ENCODE data around the gene SSPN.

SSPN gene

GRCh38 chr12:26290565-26290964 lies 95.2 kb downstream of the SSPN start:
- no peak overlapping the region for H3K4me3 ChIP-seq (ENCODE audit: low read depth, low read length)
- no peak for DNase-seq (ENCODE audit: low read depth)
- no peak for TF ChIP-seq CTCF (conservative IDR thresholded peaks at IDR 0.05; ENCODE audit: low read depth, low read length)

- no peak for DNase-seq (ENCODE audit: low read depth)
- no peak for TF ChIP-seq CTCF (conservative IDR thresholded peaks at IDR 0.05; ENCODE audit: low read depth, low read length)
Observed at GRCh38 chr12:26292596-26292995, 97.2 kb downstream of the SSPN start.

GRCh38 chr12:26293612-26294011 lies 98.2 kb downstream of the SSPN start:
- DNase-seq (ENCODE audit: low read depth): no peak
- no peak for TF ChIP-seq CTCF (conservative IDR thresholded peaks at IDR 0.05; ENCODE audit: low read depth, low read length)
- H3K4me3 ChIP-seq (ENCODE audit: low read depth, low read length): no peak overlapping the region

More at GRCh38 chr12:26292596-26292995, 97.2 kb downstream of the SSPN start:
- no peak overlapping the region for H3K4me3 ChIP-seq (ENCODE audit: low read depth, low read length)

GRCh38 chr12:26295001-26295400 lies 99.6 kb downstream of the SSPN start:
- no peak overlapping the region for H3K4me3 ChIP-seq (ENCODE audit: low read depth, low read length)
- no peak for DNase-seq (ENCODE audit: low read depth)
- TF ChIP-seq CTCF (conservative IDR thresholded peaks at IDR 0.05; ENCODE audit: low read depth, low read length): no peak

- peak; percentile 65 for DNase-seq (ENCODE audit: low read depth)
- no peak overlapping the region for H3K4me3 ChIP-seq (ENCODE audit: low read depth, low read length)
- no peak for TF ChIP-seq CTCF (conservative IDR thresholded peaks at IDR 0.05; ENCODE audit: low read depth, low read length)
Observed at GRCh38 chr12:26297396-26298070, 102.2 kb downstream of the SSPN start.

GRCh38 chr12:26298785-26299621 lies 103.6 kb downstream of the SSPN start:
- peak overlapping the region; percentile 12 for H3K4me3 ChIP-seq (ENCODE audit: low read depth, low read length)
- DNase-seq (ENCODE audit: low read depth): peak; percentile 83

More at GRCh38 chr12:26298785-26299621, 103.6 kb downstream of the SSPN start:
- TF ChIP-seq CTCF (conservative IDR thresholded peaks at IDR 0.05; ENCODE audit: low read depth, low read length): peak; percentile 59
